ENCODE results near the gene ITPR1.
"Not testable (repeated sequence)": the region's sequence is repeated elsewhere in the genome, so short reads cannot be mapped to it uniquely, and the experiment has no call there.

GRCh38 chr3:4456780-4457179 lies 36.4 kb upstream of the ITPR1 start:
- TF ChIP-seq CTCF (tag by site-specific recombination; IDR thresholded peaks at IDR 0.05); ZBTB11 (tag by site-specific recombination; conservative IDR thresholded peaks at IDR 0.05; ENCODE audit: low read depth); PRDM2 (tag by site-specific recombination; IDR thresholded peaks at IDR 0.05; ENCODE audit: borderline replicate concordance); ZNF639 (tag by site-specific recombination; IDR thresholded peaks at IDR 0.05); ZNF274 (IDR thresholded peaks at IDR 0.05; ENCODE audit: low read length); ZNF274 (tag by site-specific recombination; IDR thresholded peaks at IDR 0.05; ENCODE audit: borderline replicate concordance); ZNF449 (tag by site-specific recombination; IDR thresholded peaks at IDR 0.05); ZNF223 (tag by site-specific recombination; IDR thresholded peaks at IDR 0.05); PATZ1 (tag by site-specific recombination; IDR thresholded peaks at IDR 0.05); ZNF112 (tag by site-specific recombination; IDR thresholded peaks at IDR 0.05); ZNF155 (tag by site-specific recombination; IDR thresholded peaks at IDR 0.05); ZNF514 (tag by site-specific recombination; IDR thresholded peaks at IDR 0.05); ZNF133 (tag by site-specific recombination; IDR thresholded peaks at IDR 0.05); HOXA7 (CRISPR knock-in tag; IDR thresholded peaks at IDR 0.05; ENCODE audit: borderline replicate concordance): not testable (repeated sequence)

All from HEK293 (cell line).